Retinal pigment epithelial cell (primary cell): ENCODE results near the gene CNPY1.

Experiments used
- DNase-seq: peaks from one replicate; pipeline ENCODE4 v3.0.0-alpha.2; 2010; ENCODE audit warnings: low read depth
- H3K4me3 ChIP-seq: 2 replicates; pipeline ENCODE4 v1.5.1; 2011; ENCODE audit warnings: mild to moderate bottlenecking, low read length, control low read depth, moderate library complexity
- TF ChIP-seq, protein P1 (sequence below): conservative IDR thresholded peaks from 2 replicates; pipeline ENCODE4 v1.5.1; 2011; ENCODE audit warnings: low read depth, low read length, control low read depth, inconsistent platforms

Gene CNPY1

GRCh38 chr7:155570991-155571390, 24.6 kb upstream of the CNPY1 start:
- H3K4me3 ChIP-seq, result no peak overlapping the region
- TF ChIP-seq, protein P1, sequence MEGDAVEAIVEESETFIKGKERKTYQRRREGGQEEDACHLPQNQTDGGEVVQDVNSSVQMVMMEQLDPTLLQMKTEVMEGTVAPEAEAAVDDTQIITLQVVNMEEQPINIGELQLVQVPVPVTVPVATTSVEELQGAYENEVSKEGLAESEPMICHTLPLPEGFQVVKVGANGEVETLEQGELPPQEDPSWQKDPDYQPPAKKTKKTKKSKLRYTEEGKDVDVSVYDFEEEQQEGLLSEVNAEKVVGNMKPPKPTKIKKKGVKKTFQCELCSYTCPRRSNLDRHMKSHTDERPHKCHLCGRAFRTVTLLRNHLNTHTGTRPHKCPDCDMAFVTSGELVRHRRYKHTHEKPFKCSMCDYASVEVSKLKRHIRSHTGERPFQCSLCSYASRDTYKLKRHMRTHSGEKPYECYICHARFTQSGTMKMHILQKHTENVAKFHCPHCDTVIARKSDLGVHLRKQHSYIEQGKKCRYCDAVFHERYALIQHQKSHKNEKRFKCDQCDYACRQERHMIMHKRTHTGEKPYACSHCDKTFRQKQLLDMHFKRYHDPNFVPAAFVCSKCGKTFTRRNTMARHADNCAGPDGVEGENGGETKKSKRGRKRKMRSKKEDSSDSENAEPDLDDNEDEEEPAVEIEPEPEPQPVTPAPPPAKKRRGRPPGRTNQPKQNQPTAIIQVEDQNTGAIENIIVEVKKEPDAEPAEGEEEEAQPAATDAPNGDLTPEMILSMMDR, result no peak
- no peak for DNase-seq

DNA sequence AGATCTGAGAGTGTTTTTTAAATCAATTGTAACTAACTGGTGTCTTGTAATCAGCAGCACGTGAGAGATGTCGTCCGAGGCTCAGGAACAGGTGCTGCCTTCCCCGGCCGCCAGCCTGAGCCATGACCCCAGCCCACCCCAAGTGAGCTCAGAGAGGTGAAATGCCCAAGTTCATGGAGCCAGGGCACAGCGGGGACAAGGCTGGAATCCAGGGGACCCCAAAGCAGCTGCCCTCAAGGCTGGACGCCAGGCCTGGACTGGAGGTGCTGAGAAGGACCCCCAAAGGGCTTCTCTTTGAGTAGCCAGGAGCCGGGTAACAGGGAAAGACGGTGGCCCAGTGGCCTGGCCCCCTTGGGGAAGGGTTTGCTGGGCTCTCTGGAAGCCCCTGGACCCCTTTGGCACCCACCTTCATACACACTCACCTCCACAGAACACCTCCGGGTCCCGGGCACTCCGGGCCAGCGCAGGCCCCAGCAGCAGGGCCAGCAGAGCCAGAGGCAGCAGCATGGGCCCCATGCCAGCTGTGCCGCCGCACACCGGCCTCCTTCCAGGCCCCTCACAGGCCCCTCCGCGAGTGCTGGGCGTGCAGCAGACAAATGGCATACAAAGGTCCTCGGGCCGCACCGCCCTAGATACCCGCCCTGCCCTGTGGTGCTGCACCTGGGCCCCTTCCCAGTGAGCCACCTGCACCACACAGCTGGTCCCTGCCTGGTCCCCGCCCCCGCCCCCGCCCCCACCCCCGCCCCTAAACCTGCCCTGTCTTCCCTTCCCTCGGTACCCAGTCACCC, 24.0 kb upstream of the CNPY1 start:
- TF ChIP-seq, protein P1, result no peak
- no peak for DNase-seq
- H3K4me3 ChIP-seq, result no peak overlapping the region

DNA sequence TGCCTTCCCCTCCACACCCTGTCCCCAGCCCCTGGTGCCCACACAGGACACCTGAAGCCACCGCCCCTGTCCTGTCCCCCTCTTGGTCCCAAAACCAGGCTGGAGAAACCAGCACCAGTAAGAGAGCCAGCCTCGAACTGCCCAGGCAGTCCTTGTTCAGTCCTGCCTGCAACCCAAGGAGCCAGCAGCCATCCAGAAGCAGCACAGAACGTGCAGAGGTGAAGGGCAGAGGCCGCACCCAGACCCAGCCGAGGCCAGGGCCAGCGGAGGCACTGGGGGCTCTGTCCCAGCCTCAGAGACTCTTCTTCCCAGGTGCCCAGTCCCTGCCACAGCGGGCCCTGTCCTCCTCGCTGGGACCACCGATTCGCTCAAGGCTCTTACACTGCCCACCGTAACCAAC, 23.3 kb upstream of the CNPY1 start:
- H3K4me3 ChIP-seq, result no peak overlapping the region
- TF ChIP-seq, protein P1, result no peak
- DNase-seq, result no peak

DNA sequence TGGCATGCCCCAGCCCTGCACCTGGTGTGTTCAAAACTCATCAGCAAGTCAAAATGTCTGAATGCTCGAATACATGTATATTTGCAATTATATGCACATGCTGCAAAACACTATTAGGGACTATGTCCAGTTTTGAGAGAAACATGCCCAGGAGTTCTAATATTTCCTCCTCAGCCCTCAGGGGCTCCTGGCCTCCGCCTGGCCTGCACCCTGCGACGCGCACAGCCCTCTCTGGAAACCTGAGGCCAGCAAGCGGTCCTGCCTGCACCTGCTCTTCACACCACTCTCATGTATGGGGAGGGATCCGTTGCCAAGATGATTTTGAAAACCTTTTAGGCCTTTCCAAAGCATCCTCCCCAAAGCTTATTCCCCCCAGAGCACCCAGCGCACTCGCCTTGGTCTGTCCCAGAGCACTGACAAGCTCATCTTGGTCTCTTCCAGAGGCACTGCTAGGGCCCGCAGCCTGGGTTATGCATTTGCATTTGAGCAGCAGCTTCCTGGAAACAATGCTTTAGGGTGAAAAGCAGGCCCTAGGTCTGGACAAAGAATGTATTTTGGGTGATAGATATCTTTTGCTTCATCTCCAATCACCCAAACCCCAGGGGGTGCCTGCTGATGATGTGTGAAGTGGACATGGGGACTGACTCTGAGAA, 22.6 kb upstream of the CNPY1 start:
- TF ChIP-seq, protein P1, result no peak
- no peak for DNase-seq
- H3K4me3 ChIP-seq, result no peak overlapping the region

DNA sequence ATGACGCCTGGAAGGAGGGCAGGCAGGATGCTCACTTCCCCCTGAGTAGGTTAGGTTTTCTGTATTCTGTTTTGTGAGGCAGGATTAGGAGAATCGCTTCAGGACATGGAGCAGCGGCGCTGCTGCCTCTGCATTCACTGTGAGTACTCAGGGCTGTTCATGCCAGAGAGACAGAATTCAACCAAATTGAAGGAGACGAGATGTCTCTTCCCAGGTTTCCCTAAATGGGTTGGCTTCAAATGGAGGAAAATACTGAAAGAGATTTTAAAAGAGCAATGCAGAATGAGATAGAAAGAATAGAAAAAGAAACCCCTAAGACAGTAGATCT, 21.9 kb upstream of the CNPY1 start:
- TF ChIP-seq, protein P1, result no peak
- DNase-seq, result no peak
- no peak overlapping the region for H3K4me3 ChIP-seq

DNA sequence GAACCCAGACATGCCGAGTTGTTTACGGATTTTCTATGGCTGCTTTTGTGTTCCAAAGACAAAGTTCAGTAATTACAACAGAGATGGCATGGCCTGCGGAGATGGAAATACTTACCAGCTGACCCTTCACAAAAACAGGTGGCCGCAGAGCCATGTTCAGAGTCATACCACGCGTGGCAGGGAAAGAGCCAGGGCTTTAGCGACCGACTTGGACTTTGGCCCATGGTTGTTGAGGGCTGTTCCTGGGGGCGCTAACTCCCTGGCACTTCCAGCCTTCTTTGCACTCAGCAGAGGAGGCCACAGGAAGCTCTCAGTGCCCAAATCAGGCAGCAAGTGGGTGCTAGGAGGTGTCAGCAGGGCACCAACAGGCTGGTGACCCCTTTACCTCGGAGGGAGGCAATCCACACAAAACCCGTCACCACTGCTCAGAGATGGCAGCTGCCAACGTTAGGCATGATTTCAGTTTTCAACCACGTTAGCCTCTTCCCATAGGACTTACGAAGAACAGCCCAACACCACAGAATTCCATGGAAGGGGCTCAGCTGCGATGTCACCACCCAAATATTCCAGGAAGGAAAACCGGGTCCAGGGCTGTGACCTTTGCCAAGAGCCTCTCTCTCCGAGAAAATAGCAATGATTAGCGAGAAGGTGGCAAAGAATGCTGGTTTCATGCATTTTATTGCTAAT, 21.4 kb upstream of the CNPY1 start:
- no peak for DNase-seq
- no peak overlapping the region for H3K4me3 ChIP-seq
- TF ChIP-seq, protein P1, result no peak
